Heart left ventricle (tissue), 16 donors: ENCODE measurements around the gene IL1F10. TPM values are rescaled to one million over a fixed set of nuclear protein-coding genes. Genes with fewer than 3 reads are reported as not detected.

Experiments used
- ATAC-seq, 4 donors: fragments of 200-7000 bp; cut with Tn5 transposase; one replicate each; pipeline ENCODE4 v1.9.1; 2020 to 2022; ENCODE audit warnings: moderate library complexity in 4 of 4, mild to moderate bottlenecking in 3 of 4, moderate number of reproducible peaks in 1 of 4
- DNase-seq, 5 donors: peaks; one replicate each; pipeline ENCODE4 v3.0.0-alpha.2; 2020
- H3K27ac ChIP-seq, 12 donors: fragments of 200-600 bp; sonication (generic) in 4 of 12; one replicate each; pipeline versions ENCODE4 v1.5.0 to v1.8.0; 2016 to 2022; ENCODE audit warnings: mild to moderate bottlenecking in 2 of 12
- H3K27me3 ChIP-seq, 9 donors: fragments of 200-600 bp; sonication (generic) in 2 of 9; one replicate each; pipeline versions ENCODE4 v1.5.1 to v1.8.0; 2016 to 2022; ENCODE audit warnings: mild to moderate bottlenecking in 3 of 9
- H3K36me3 ChIP-seq, 9 donors: fragments of 200-600 bp; sonication (generic) in 2 of 9; one replicate each; pipeline versions ENCODE4 v1.5.0 to v1.8.0; 2018 to 2022; ENCODE audit warnings: mild to moderate bottlenecking in 2 of 9
- H3K4me1 ChIP-seq, 12 donors: fragments of 200-600 bp; sonication (generic) in 4 of 12; one replicate each; pipeline versions ENCODE4 v1.5.0 to v1.8.0; 2016 to 2022; ENCODE audit warnings: mild to moderate bottlenecking in 3 of 12
- H3K4me3 ChIP-seq, 12 donors: fragments of 200-600 bp; sonication (generic) in 4 of 12; one replicate each; pipeline versions ENCODE4 v1.5.0 to v1.8.0; 2017 to 2022; ENCODE audit warnings: mild to moderate bottlenecking in 9 of 12, moderate library complexity in 4 of 12
- H3K9me3 ChIP-seq, 12 donors: fragments of 200-600 bp; sonication (generic) in 4 of 12; one replicate each; pipeline versions ENCODE4 v1.5.0 to v1.8.0; 2016 to 2022; ENCODE audit warnings: mild to moderate bottlenecking in 1 of 12
- POLR2A ChIP-seq, 2 donors: fragments of 450-650 bp; IDR thresholded peaks; one replicate each; pipeline ENCODE4 v1.6.1; 2017; ENCODE audit warnings: antibody characterized with exemption in 2 of 2, mild to moderate bottlenecking in 2 of 2, moderate library complexity in 2 of 2
- WGBS, 4 donors: extraction: QIAGEN DNeasy Blood & Tissue Kit in 2 of 4; methylation state at CpG; one replicate each; pipeline versions ENCODE4 v1.1.5 to v1.1.7; 2013 to 2018; 5-methylcytosine and 5-hydroxymethylcytosine counted together
- intact Hi-C, 10 donors: fragments of 100-400 bp; cut with DNase I; formaldehyde crosslinking; loops; one replicate each; pipeline versions ENCODE4 v1.11.1 to v1.14.2; 2022
- polyA plus RNA-seq, 2 donors: library from polyadenylated mRNA; stranded (reverse); fragments of 200-250 nt; gene quantifications; one replicate each; pipeline ENCODE4 v1.2.3, GENCODE V29; 2013
- total RNA-seq, 9 donors: library from RNA; depleted of rRNA in 2 of 9; stranded (reverse); fragments of >200 nt in 2 of 9; fragmentation: NEBNext Ultra II Directional in 3 of 9; extraction: Animal tissue kit (Norgen Biotek cat#: 25700) in 3 of 9; gene quantifications; one replicate each; pipeline versions ENCODE4 v1.1.0 to v1.2.4, GENCODE V29; 2016 to 2023
- TF ChIP-seq, protein P1 (sequence below), 12 donors: fragments of 200-600 bp; sonication (generic) in 4 of 12; IDR thresholded peaks; one replicate each; pipeline versions ENCODE4 v1.5.0 to v1.8.0; 2018 to 2022; ENCODE audit warnings: antibody characterized with exemption in 12 of 12, mild to moderate bottlenecking in 5 of 12
- donor health status: ischemic (EF 13 %, LVEDD 7.1; RV severe dilation, severe dysfunction).
- donor health status: healthy with polysubstance abuse.
- donor health status: DM: no; HTN: yes; CAD: no.
- donor health status: DM: no; HTN: no; CAD: no.
- donor health status: ischemic (EF 25% LVEDD 6.9; RV normal size, moderate dysfunction).
- donor health status: ischemic (EF 25% LVEDD 5.7; RV mildly dilated, moderate dysfunction).
- donor health status: healthy.
- donor health status: DM: yes; HTN: yes; CAD: no.
- donor health status: ischemic (EF 35%, LVEDD 5.7; RV mildly dilated, moderate dysfunction).
- donor health status: nonischemic (EF 11% LVEDD 7.7; RV severe dilation, severe dysfunction).
- donor health status: DM: yes; HTN: yes; CAD: no.
- donor health status: PGD.
- donor health status: ischemic (EF 29% LVEDD 5.4; RV normal size, mild dysfunction).
- donor health status: nonischemic (EF 23%, LVEDD 6.1; RV moderate dilation, normal function).

Gene IL1F10
- total and polyA plus RNA-seq, 11 donors = not detected

- H3K4me3 ChIP-seq = no peak overlapping the region
- TF ChIP-seq, protein P1, sequence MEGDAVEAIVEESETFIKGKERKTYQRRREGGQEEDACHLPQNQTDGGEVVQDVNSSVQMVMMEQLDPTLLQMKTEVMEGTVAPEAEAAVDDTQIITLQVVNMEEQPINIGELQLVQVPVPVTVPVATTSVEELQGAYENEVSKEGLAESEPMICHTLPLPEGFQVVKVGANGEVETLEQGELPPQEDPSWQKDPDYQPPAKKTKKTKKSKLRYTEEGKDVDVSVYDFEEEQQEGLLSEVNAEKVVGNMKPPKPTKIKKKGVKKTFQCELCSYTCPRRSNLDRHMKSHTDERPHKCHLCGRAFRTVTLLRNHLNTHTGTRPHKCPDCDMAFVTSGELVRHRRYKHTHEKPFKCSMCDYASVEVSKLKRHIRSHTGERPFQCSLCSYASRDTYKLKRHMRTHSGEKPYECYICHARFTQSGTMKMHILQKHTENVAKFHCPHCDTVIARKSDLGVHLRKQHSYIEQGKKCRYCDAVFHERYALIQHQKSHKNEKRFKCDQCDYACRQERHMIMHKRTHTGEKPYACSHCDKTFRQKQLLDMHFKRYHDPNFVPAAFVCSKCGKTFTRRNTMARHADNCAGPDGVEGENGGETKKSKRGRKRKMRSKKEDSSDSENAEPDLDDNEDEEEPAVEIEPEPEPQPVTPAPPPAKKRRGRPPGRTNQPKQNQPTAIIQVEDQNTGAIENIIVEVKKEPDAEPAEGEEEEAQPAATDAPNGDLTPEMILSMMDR (IDR thresholded peaks at IDR 0.05) = no peak
- no peak for TF ChIP-seq POLR2A (IDR thresholded peaks at IDR 0.05)
- no peaks in the 10 kb centered on the region for H3K36me3 ChIP-seq
- no peaks in the 10 kb centered on the region for H3K9me3 ChIP-seq
- peaks cover 0 to 7% (median 0%) of the 10 kb centered on the region in 12 donors for H3K4me1 ChIP-seq
- ATAC-seq (no peak), DNase-seq (no peak)
- H3K27me3 ChIP-seq = no peaks in the 10 kb centered on the region
- H3K27ac ChIP-seq = no peak overlapping the region
- intact Hi-C loops = no loop called here
- WGBS, 4 donors = 38 to 53% (median 47%) methylated on average over 5 of the region's 5 CpGs
Measured at GRCh38 chr2:113068706-113069485, 1.1 kb downstream of the IL1F10 start.

- H3K36me3 ChIP-seq = no peaks in the 10 kb centered on the region
- H3K4me3 ChIP-seq = no peak overlapping the region
- no peak for TF ChIP-seq POLR2A (IDR thresholded peaks at IDR 0.05)
- no peak overlapping the region for H3K27ac ChIP-seq
- intact Hi-C loops = no loop called here
- no peaks in the 10 kb centered on the region for H3K27me3 ChIP-seq
- WGBS, 4 donors = 80 to 90% (median 84%) methylated on average over 4 of the region's 4 CpGs
- H3K4me1 ChIP-seq = peaks cover 0 to 10% (median 0%) of the 10 kb centered on the region in 12 donors
- no peak for ATAC-seq
- DNase-seq = no peak
- H3K9me3 ChIP-seq = no peaks in the 10 kb centered on the region
Measured at GRCh38 chr2:113069676-113070605, 2.2 kb downstream of the IL1F10 start.

DNA sequence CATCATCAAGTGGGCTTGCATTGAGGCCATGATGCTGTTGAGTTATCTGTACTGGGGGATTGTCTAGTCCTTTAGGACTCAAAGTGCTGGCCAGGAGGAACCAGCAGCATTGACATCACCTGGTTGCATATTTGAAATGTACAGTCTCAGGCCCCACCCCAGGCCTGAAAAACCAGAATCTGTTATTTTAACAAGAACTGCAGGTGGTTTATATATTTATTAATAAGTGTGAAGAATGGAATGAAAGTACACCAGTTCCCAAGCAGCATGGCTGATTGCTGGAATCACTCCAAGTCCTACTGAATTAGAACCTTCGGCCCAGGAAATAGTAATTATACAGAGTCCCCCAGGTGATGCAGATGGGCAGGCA, 2.8 kb downstream of the IL1F10 start:
- no peaks in the 10 kb centered on the region for H3K9me3 ChIP-seq
- no peaks in the 10 kb centered on the region for H3K27me3 ChIP-seq
- DNase-seq (no peak), ATAC-seq (no peak)
- H3K36me3 ChIP-seq = no peaks in the 10 kb centered on the region
- intact Hi-C loops = no loop called here
- TF ChIP-seq, protein P1 (IDR thresholded peaks at IDR 0.05) = no peak
- H3K27ac ChIP-seq = no peak overlapping the region
- whole genome bisulfite sequencing, 4 donors = 54 to 79% (median 73%) methylated on average over 1 of the region's 1 CpG
- H3K4me1 ChIP-seq = peaks cover 0 to 10% (median 0%) of the 10 kb centered on the region in 12 donors
- H3K4me3 ChIP-seq = no peak overlapping the region

- intact Hi-C loops = no loop called here
- no peak for ATAC-seq
- H3K27me3 ChIP-seq = no peaks in the 10 kb centered on the region
- DNase-seq = no peak
- H3K4me3 ChIP-seq = no peak overlapping the region
- TF ChIP-seq POLR2A (IDR thresholded peaks at IDR 0.05) = no peak
- TF ChIP-seq, protein P1 (IDR thresholded peaks at IDR 0.05) = no peak
- no peaks in the 10 kb centered on the region for H3K36me3 ChIP-seq
- WGBS, 4 donors = 36 to 52% (median 48%) methylated on average over 3 to 4 of the region's 4 CpGs
- peaks cover 0 to 10% (median 0%) of the 10 kb centered on the region in 12 donors for H3K4me1 ChIP-seq
- H3K27ac ChIP-seq = no peak overlapping the region
- H3K9me3 ChIP-seq = no peaks in the 10 kb centered on the region
Measured at GRCh38 chr2:113072584-113072983, 4.8 kb downstream of the IL1F10 start.
